BE2C (cell line): ENCODE measurements around the gene MAP3K3. TPM values are rescaled to one million over a fixed set of nuclear protein-coding genes. Genes with fewer than 3 reads are reported as not detected.

Experiments used
- DNase-seq: peaks from one replicate; pipeline ENCODE4 v3.0.0-alpha.2; 2020
- H3K27me3 ChIP-seq: fragments of 250-450 bp; sonication (Bioruptor Pico); 2 replicates; pipeline ENCODE4 v1.5.1; 2020; ENCODE audit warnings: mild to moderate bottlenecking
- H3K36me3 ChIP-seq: fragments of 250-450 bp; sonication (Bioruptor Pico); 2 replicates; pipeline ENCODE4 v1.5.1; 2020; ENCODE audit warnings: mild to moderate bottlenecking
- H3K4me1 ChIP-seq: fragments of 250-450 bp; sonication (Bioruptor Pico); 2 replicates; pipeline ENCODE4 v1.5.1; 2020
- H3K4me3 ChIP-seq: 2 replicates; pipeline ENCODE4 v1.5.1; 2011; ENCODE audit warnings: low read depth, low read length
- H3K9me3 ChIP-seq: fragments of 250-450 bp; sonication (Bioruptor Pico); 2 replicates; pipeline ENCODE4 v1.5.1; 2020
- CTCF ChIP-seq: IDR thresholded peaks from 2 replicates; pipeline ENCODE4 v1.5.1; 2012; ENCODE audit warnings: mild to moderate bottlenecking, low read depth, low read length
- polyA plus RNA-seq: library from polyadenylated mRNA; unstranded; fragments of >200 nt; gene quantifications from one replicate; pipeline ENCODE4 v1.2.1, GENCODE V29; 2012; ENCODE audit warnings: low read depth, missing spikeins; ENCODE audit not compliant: insufficient read length, insufficient read depth

The MAP3K3 gene
- polyA plus RNA-seq: 44.2 TPM

DNA sequence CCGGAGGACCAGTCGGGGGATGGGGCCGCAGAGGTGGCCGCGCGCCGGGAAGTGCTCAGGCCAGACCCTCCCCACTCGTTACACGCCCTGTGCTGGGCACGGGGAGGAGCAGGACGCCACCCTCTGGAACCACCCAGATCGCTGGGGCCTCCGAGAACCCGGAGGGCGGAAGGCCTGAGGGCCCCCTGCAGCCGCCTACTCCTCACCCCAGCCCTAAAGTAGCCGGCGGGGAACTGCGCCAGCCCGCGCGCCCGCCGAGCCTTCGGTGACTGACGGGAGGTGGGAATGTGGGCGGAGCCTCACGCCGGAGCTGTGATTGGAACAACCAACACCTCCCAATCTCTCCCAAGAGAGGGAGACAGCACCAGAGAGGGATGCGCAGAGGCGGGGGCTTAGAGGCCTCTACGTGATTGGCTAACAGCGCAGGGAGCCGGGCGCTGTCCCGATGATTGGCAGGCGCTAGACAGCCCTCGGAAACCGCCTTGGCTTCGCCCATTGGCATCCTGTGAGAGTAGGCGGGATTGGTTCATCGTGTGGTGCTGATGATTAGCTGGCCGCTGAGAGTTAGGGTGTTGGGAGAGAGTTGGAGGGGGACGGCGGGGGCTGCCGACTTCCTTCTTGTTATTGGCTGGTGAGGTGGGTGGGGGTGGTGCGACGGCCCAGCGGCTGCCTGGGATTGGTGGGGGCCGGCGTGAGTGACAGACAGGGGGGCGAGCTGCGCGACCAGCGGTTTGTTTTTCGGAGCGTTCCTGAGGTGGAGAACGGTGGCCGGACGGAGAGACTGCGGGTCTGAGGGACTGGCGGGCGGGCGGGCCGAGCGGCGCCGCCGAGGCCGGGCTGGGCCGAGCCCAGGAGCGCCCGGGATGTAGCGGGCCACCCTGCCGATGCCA lies at the start of gene MAP3K3:
Gene MAP3K3 (plus strand): TSS at position 734 of the 890 bp plus-strand sequence. CDS start 343 bp downstream, outside the sequence.
- no peaks in the 10 kb centered on the region; the same call in 1 of the 2 replicates for H3K4me1 ChIP-seq
- 0 out of 2 replicates have a peak, but pooled peaks have one; percentile 12 for TF ChIP-seq CTCF
- DNase-seq: peak; percentile 99
- no peaks in the 10 kb centered on the region for H3K9me3 ChIP-seq
- no peaks in the 10 kb centered on the region for H3K36me3 ChIP-seq
- peak within 1 kb of the TSS; percentile 86 for H3K4me3 ChIP-seq
- H3K27me3 ChIP-seq: no peaks in the 10 kb centered on the region

DNA sequence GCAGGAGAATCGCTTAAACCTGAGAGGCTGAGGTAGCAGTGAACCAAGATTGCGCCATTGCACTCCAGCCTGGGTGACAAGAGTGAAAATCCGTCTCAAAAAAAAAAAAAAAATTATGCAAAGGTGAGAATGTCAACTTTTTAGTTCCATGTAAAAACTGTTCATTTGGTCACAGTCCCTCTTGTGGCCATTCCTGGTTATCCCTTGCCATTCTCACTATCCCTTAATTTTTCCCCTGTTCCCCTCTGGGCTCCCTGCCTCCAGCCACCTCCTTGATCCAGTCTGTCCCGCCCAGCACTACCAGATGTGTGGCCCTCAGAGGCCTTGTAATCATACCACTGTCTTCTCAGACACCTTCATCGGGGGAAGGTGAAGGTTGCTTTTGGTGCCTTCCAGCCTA lies 48.6 kb upstream of the MAP3K3 start:
- Histone ChIP-seq H3K4me1 (no peaks in the 10 kb centered on the region; the same call in none of the 2 replicates), H3K9me3 (no peaks in the 10 kb centered on the region), H3K4me3 (no peak overlapping the region), H3K36me3 (peaks cover 10% of the 10 kb centered on the region), H3K27me3 (no peaks in the 10 kb centered on the region)
- DNase-seq: peak; percentile 21
- peak; percentile 69 for TF ChIP-seq CTCF

DNA sequence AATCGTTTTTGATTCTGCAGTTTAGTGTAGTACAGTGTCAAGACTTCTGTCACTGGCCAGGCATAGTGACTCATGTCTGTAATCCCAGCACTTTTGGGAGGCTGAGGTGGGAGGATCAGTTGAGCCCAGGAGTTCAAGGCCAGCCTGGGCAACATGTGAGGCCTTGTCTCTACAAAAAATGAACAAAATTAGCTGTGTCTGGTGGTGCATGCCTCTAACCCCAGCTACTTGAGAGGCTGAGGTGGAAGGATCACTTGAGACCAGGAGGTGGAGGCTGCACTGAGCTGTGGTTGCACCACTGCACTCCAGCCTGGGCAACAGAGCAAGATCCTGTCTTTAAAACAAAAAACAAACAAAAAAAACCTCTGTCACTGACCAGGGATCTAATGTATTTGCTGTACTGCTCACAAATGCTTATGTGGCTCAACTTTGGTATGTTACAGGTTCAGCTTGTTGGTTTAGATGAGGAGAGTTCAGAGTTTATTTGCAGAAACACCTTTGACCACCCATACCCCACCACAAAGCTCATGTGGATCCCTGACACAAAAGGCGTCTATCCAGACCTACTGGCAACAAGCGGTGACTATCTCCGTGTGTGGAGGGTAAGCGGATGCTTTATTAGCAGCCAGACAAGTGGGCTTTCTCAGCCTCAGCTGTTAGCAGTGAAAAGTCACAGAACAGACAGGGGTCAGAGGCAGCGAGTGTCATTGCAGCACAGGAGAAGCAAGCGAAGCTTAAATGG lies 44.0 kb upstream of the MAP3K3 start:
- no peak for DNase-seq
- H3K27me3 ChIP-seq: no peaks in the 10 kb centered on the region
- no peak overlapping the region for H3K4me3 ChIP-seq
- H3K4me1 ChIP-seq: no peaks in the 10 kb centered on the region; the same call in 1 of the 2 replicates
- no peak for TF ChIP-seq CTCF
- peaks cover 46% of the 10 kb centered on the region for H3K36me3 ChIP-seq
- H3K9me3 ChIP-seq: no peaks in the 10 kb centered on the region

DNA sequence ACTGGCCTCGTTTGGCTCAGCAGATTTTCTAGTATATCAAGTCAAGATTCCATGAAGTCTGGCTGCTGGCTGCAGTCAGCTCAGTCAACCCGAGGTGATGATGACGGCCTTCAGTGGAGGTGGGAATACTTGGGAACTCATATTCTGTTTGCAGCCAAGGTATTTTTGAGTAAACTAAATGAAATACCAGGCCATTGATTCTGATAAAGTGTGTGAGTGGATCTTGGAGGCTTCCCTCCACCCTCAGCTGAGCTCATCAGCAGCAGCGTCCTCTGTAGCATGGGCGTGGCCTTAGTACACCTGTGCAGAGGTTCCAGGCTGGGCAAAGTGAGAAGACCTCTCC lies 43.5 kb upstream of the MAP3K3 start:
- H3K4me3 ChIP-seq: no peak overlapping the region
- TF ChIP-seq CTCF: no peak
- DNase-seq: no peak
- H3K4me1 ChIP-seq: no peaks in the 10 kb centered on the region
- no peaks in the 10 kb centered on the region for H3K9me3 ChIP-seq
- H3K36me3 ChIP-seq: peaks cover 51% of the 10 kb centered on the region
- H3K27me3 ChIP-seq: no peaks in the 10 kb centered on the region

DNA sequence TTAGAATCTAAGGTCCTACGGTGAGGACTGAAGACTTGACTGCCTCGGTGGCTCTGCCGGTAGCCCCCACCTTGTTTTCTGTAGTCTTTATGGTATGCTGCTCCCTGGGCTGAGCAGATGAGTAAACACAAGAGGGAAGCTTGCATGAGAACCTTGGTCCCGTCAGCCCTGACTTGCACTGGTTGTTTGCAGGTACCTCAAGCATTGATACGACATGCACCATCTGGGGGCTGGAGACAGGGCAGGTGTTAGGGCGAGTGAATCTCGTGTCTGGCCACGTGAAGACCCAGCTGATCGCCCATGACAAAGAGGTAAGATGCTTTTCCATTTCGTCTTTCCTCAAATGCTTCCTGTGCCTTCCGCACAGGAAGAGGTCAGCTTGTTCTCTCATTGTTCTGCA lies 42.6 kb upstream of the MAP3K3 start:
- H3K36me3 ChIP-seq: peaks cover 55% of the 10 kb centered on the region
- no peaks in the 10 kb centered on the region for H3K4me1 ChIP-seq
- H3K27me3 ChIP-seq: no peaks in the 10 kb centered on the region
- no peak overlapping the region for H3K4me3 ChIP-seq
- TF ChIP-seq CTCF: no peak
- DNase-seq: no peak
- H3K9me3 ChIP-seq: no peaks in the 10 kb centered on the region
